HG02798 (cell line): ENCODE data around the gene JARID2.

Experiments
- ATAC-seq: cut with Tn5 transposase; IDR thresholded peaks from one replicate; pipeline ENCODE4 v1.9.1; 2021; ENCODE audit warnings: mild to moderate bottlenecking; ENCODE audit not compliant: unreplicated experiment, poor library complexity

JARID2 gene

GRCh38 chr6:15447546-15448267 is 201.8 kb downstream of the JARID2 start:
- no peak for ATAC-seq

DNA sequence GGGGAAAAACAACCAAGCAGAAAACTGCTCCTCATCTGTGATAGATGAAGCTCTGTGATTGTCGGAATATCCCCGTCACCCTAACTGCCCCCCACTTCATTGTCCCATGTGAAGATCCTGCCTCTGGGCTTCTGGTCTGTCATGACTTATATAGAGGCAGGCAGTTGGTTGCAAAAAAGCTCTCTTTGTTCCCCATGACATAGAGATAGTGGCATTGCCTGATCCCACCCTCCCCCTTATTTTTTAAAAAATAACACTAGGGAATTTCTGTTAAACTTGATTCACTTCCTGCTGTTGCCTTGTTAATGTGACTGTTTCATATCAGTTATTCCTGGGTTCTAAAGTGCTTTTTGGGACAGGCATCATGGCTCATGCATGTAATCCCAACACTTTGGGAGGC is 203.1 kb downstream of the JARID2 start:
- no peak for ATAC-seq

DNA sequence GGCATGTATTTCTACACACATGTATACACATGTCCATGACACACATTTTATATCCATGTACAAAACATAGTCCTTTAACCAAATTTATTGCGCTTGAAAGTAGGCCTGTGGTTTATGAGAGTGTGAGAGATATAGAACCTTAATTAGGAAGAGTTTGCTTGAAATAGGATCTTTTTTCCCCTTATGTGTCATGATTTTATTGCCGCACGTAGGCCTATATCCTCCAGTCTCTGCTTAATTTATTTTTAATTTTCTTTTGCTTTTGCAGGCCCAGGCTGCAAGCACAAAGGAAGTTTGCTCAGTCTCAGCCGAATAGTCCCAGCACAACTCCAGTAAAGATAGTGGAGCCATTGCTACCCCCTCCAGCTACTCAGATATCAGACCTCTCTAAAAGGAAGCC is 205.9 kb downstream of the JARID2 start:
- ATAC-seq: no peak

GRCh38 chr6:15452182-15452941 is 206.5 kb downstream of the JARID2 start:
- ATAC-seq: no peak

- ATAC-seq: no peak
Observed at GRCh38 chr6:15453186-15453585, 207.3 kb downstream of the JARID2 start.

- ATAC-seq: no peak
Observed at GRCh38 chr6:15453622-15454021, 207.8 kb downstream of the JARID2 start.

DNA sequence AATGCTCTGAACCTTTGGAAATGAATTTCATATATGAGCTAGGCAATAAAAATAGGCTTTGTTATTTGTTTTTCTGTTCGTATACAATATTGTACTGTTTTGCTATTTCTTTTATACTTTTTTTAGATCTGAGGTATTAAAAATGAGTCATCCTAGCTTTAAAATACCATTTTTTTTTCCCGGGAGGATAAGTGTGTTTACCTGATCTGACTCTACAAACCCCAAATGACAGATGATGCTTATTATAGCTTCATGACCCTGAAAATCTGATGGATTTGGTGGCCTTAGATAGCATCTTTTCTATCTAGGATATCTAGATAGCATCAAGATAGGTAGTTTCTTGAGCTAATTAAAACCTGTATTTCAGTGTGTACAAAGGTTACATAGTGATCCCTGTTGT is 210.6 kb downstream of the JARID2 start:
- no peak for ATAC-seq

DNA sequence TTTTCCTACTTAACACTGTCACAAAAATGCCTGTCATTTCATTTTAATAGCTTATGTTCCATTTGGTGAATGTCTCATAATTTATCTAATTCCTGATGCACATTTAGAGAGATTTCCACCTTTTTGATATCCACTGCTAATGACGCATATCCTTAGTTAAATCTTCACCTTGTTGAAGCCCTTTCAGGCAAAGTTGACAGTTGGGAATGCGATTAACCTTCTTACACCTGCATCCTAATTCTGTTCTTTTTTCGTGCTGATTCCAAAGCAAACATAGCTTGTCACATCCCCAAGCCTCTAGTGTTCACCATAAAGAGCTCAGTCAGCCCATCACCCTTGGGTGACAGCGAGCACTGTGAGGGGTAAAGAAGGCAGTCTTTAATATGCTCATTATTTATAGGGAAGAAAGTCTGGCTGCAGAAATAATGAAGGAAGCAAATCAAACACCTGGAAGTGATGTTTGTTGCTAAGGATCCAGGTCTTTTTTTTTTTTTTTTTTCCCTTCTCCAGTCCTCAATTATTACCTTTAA is 211.3 kb downstream of the JARID2 start:
- ATAC-seq: no peak

DNA sequence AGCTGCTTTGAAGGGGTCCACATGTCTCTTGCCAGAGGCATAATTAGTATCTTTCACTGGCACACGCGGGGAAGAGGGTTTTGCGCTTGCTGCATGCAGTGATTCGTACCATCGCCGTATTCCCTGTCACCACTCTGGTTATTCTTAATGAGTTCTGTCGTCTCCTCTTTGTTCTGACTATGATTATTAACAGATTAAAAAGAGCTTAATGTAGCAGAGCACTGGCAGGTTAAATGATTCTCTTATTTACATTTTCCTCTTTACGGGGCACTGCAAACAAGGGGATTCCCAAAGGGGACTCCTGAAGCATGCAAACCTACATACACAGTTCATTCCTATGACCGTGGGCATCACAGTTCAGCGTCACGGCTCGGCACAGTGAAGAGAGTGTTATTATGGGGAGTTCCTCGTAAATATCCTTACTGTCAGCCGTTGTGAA is 212.2 kb downstream of the JARID2 start:
- ATAC-seq: peak; percentile 55

- no peak for ATAC-seq
Observed at GRCh38 chr6:15460110-15460727, 214.3 kb downstream of the JARID2 start.

GRCh38 chr6:15461127-15461944 is 215.5 kb downstream of the JARID2 start:
- ATAC-seq: no peak

DNA sequence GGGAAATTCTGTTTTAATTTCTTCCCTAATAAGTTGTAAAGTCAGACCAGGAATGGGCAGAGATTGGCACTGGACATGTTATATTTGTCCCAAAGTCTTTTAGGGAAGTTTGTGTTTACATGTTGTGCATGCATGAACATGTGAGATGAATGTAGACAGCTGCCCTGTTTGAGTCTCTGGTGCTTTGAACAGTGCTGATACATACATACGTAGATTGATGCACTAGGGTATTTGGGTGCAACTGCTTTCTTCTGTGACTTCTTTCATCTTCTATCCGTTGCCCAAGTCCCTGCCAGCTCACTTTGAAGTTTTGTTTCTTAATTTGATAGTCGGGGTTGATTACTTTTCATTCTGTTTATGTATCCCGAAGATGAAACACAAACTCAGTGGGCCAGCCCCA is 216.4 kb downstream of the JARID2 start:
- no peak for ATAC-seq

DNA sequence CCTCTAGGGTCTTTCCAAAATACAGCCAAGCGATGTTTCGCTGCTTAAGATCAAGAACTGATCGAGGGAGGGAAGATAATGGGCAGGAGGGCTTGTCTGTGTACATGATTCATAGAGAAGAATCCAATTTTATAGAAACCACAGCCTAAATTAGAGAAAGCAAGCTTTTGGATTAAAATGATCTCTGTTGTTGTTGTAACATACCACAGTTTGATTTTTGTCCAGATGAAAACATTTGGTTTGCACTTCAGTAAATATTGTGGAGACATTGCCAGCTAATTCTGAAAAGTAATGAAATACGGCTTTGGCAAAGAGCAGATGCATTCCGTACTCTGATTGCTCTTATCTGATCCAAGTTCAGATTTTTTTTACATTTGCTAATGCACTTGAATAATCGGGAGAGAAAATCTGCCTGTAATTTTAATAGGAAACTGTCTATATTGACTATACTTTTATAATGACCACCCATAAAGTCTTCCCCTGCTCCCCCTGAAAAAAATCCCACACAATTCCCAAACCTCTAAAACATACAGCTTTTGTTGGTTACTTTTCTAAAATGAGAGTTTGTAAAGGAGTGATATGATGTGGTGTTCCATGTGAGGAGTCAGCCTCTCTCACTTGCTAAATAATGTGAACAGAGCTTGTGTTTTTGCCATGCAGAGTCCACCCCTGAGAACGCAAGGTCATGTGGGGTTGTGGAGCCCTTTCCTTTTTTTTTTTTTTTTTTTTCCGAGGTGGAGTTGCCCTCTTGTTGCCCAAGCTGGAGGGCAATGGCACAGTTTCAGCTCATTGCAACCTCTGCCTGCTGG is 217.1 kb downstream of the JARID2 start:
- ATAC-seq: no peak

DNA sequence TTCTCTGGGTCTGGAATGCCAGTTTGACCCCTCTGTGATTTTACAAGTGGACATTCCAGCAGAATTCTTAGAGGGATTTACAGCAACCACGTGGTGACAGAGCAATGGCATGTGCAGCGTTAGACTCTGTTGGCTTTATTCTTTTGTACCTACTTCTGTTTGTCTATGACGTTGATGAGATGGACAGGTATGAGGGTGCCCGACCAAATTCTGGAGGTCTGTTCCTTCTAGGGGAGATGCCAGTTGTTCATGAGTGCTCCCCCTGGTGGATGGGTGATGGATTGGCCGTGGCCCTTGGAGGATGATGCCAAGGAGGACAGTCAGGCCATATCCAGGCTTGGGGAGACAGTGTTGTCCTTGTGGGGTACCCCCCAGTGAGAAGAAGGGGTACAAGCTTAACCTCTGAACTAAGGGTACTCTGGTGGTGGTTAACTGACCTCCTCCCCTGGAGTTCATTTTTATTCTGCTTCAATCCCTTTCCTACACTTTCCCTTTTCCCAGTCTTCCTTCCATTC is 218.4 kb downstream of the JARID2 start:
- peak; percentile 53 for ATAC-seq

GRCh38 chr6:15465212-15465611 is 219.3 kb downstream of the JARID2 start:
- no peak for ATAC-seq

GRCh38 chr6:15470746-15471145 is 224.9 kb downstream of the JARID2 start:
- ATAC-seq: no peak

GRCh38 chr6:15472621-15473020 is 226.8 kb downstream of the JARID2 start:
- ATAC-seq: no peak

- no peak for ATAC-seq
Observed at GRCh38 chr6:15473174-15473573, 227.3 kb downstream of the JARID2 start.

DNA sequence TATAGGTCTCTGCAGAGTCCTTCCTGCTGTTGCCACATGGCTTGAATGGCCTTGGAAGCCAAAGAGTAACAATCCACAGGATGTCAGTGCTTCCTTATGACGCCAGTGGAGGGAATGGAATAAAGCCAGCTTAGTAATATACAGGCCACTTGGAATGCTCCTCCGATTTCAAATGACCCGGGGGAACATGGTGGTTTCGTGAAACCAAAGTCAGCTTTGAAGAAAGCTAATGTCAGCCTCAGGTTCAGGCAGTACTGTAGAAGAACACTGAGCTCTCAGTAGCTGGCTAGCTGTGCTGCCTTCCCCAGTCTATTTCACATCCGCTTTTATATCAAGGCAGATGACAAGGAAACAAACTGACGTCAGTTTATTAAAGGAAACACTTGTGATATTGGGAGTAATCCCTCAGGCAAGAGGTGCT is 227.9 kb downstream of the JARID2 start:
- no peak for ATAC-seq
